ENCODE measurements around the gene CRLF2. TPM values are rescaled to one million over a fixed set of nuclear protein-coding genes. Genes with fewer than 3 reads are reported as not detected.
"Not testable (repeated sequence)": the region's sequence is repeated elsewhere in the genome, so short reads cannot be mapped to it uniquely, and the experiment has no call there.

Gene CRLF2, protein sequence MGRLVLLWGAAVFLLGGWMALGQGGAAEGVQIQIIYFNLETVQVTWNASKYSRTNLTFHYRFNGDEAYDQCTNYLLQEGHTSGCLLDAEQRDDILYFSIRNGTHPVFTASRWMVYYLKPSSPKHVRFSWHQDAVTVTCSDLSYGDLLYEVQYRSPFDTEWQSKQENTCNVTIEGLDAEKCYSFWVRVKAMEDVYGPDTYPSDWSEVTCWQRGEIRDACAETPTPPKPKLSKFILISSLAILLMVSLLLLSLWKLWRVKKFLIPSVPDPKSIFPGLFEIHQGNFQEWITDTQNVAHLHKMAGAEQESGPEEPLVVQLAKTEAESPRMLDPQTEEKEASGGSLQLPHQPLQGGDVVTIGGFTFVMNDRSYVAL
- 1.6 TPM for total RNA-seq
- not detected for polyA plus RNA-seq (ENCODE audit: insufficient read depth, low read depth, low replicate concordance)
- long read RNA-seq, donor 1 = 0 reads
- long read RNA-seq, donor 2 = 0 reads
- long read RNA-seq, donor 3, partial matches to known transcripts = 8 of 8 reads
- long read RNA-seq, donor 3, other reads (novel, unspliced or antisense) = 0 of 8 reads
- long read RNA-seq, donor 4 = 0 reads
- long read RNA-seq, donor 5 = 0 reads
- long read RNA-seq, donor 6 = 0 reads
- long read RNA-seq, donor 7 = 0 reads
- long read RNA-seq, donor 8 = 0 reads
- long read RNA-seq, donor 9 = 0 reads
- long read RNA-seq, donor 10 = 0 reads

DNA sequence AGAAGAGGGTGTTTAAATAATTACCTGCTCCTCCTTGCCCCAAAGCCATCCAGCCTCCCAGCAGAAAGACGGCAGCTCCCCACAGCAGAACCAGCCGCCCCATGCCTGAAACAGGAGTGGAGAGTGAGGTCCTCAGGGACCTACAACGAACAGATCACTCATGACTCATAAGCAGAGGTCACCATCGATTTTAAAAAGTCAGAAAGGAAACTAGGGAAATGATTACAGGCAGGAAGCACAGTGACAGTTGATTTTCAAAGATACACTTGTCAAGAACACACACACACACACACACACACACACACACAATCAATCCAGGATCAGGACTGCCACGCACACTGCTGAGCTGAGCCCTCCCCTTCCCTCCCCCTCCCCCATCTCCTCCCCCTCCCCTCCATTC is at the start of gene CRLF2:
TSS of gene CRLF2 (minus strand) at position 118 of the 400 bp plus-strand sequence. CDS start at position 103, 15 bp downstream.
- intact Hi-C loops (cut with DNase I) = no loop called here

DNA sequence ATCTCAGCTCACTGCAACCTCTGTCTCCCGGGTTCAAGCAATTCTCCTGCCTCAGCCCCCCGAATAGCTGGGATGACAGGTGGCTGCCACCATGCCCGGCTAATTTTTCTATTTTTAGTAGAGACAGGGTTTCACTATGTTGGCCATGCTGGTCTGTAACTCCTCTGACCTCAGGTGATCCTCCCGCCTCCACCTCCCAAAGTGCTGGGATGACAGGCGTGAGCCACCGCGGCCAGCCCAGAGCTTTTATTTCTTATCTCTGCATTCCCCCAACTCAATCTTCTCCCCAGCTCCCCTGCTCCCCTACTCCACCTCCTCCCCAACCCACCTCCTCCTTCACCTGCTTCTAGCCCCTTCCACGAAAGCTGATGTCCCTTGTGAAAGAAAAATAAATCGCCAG is 49.3 kb upstream of the CRLF2 start:
- H3K27ac ChIP-seq (ENCODE audit: low read depth in 2 of 2, low read length in 2 of 2); H3K27me3 ChIP-seq (ENCODE audit: control insufficient read depth, insufficient read depth, low read length); DNase-seq; H3K4me1 ChIP-seq (ENCODE audit: control insufficient read depth in 2 of 3, insufficient read depth in 2 of 3, low read depth in 1 of 3, low read length in 3 of 3); H3K4me3 ChIP-seq (ENCODE audit: low read length in 3 of 3); H3K9me3 ChIP-seq (ENCODE audit: control insufficient read depth in 2 of 3, insufficient read depth in 1 of 3, low read length in 3 of 3); H3K36me3 ChIP-seq (ENCODE audit: control insufficient read depth in 2 of 3, insufficient read depth in 3 of 3, low read length in 3 of 3); H3K9ac ChIP-seq (ENCODE audit: low read length in 3 of 3); intact Hi-C loops (cut with DNase I); FAIRE-seq: not testable (repeated sequence)

More for the DNA sequence above, at the start of gene CRLF2:
- Histone ChIP-seq H3K27ac (ENCODE audit: low read depth in 2 of 2, low read length in 2 of 2) (no peak within 1 kb of the TSS), H3K4me3 (ENCODE audit: low read length in 3 of 3) (no peak within 1 kb of the TSS), H3K4me1 (ENCODE audit: control insufficient read depth in 2 of 3, insufficient read depth in 2 of 3, low read depth in 1 of 3, low read length in 3 of 3) (no peaks in the 10 kb centered on the region), H3K9me3 (ENCODE audit: control insufficient read depth in 2 of 3, insufficient read depth in 1 of 3, low read length in 3 of 3) (no peaks in the 10 kb centered on the region), H3K9ac (ENCODE audit: low read length in 3 of 3) (no peak within 1 kb of the TSS), H3K36me3 (ENCODE audit: control insufficient read depth in 2 of 3, insufficient read depth in 3 of 3, low read length in 3 of 3) (no peaks in the 10 kb centered on the region), H3K27me3 (ENCODE audit: control insufficient read depth, insufficient read depth, low read length) (no peaks in the 10 kb centered on the region)
- TF ChIP-seq, protein P1, sequence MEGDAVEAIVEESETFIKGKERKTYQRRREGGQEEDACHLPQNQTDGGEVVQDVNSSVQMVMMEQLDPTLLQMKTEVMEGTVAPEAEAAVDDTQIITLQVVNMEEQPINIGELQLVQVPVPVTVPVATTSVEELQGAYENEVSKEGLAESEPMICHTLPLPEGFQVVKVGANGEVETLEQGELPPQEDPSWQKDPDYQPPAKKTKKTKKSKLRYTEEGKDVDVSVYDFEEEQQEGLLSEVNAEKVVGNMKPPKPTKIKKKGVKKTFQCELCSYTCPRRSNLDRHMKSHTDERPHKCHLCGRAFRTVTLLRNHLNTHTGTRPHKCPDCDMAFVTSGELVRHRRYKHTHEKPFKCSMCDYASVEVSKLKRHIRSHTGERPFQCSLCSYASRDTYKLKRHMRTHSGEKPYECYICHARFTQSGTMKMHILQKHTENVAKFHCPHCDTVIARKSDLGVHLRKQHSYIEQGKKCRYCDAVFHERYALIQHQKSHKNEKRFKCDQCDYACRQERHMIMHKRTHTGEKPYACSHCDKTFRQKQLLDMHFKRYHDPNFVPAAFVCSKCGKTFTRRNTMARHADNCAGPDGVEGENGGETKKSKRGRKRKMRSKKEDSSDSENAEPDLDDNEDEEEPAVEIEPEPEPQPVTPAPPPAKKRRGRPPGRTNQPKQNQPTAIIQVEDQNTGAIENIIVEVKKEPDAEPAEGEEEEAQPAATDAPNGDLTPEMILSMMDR (IDR thresholded peaks at IDR 0.05; ENCODE audit: borderline replicate concordance, extremely low read depth, insufficient read depth) = no peak
- FAIRE-seq (no peak), DNase-seq (peak in 1 of 5 donors; percentile 32)

DNA sequence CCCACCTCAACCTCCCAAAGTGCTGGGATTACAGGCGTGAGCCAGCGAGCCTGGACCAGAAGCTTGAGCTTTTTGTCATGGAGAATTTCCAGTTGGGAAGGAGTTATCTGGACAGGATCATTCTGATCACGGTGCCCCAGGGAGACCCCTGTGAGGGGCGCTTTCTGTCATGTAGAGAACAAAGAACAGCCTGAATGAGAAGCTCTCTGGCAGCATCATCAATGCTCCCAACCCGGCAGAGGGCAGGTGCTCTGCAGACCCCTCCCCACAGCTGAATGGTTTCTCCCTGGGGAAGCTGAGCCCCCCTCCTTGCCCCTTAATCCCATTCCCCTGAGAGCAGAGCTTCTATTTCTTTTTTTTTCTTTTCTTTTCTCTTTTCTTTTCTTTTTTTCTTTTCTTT is 48.8 kb upstream of the CRLF2 start:
- no peaks in the 10 kb centered on the region for H3K9me3 ChIP-seq (ENCODE audit: control insufficient read depth in 2 of 3, insufficient read depth in 1 of 3, low read length in 3 of 3)
- no peak overlapping the region for H3K4me3 ChIP-seq (ENCODE audit: low read length in 3 of 3)
- H3K27me3 ChIP-seq (ENCODE audit: control insufficient read depth, insufficient read depth, low read length) = no peaks in the 10 kb centered on the region
- DNase-seq (no peak), FAIRE-seq (no peak)
- no peaks in the 10 kb centered on the region for H3K36me3 ChIP-seq (ENCODE audit: control insufficient read depth in 2 of 3, insufficient read depth in 3 of 3, low read length in 3 of 3)
- TF ChIP-seq, protein P1 (IDR thresholded peaks at IDR 0.05; ENCODE audit: borderline replicate concordance, extremely low read depth, insufficient read depth) = no peak
- H3K27ac ChIP-seq (ENCODE audit: low read depth in 2 of 2, low read length in 2 of 2) = no peak overlapping the region
- H3K9ac ChIP-seq (ENCODE audit: low read length in 3 of 3) = no peak overlapping the region
- intact Hi-C loops (cut with DNase I) = no loop called here
- no peaks in the 10 kb centered on the region for H3K4me1 ChIP-seq (ENCODE audit: control insufficient read depth in 2 of 3, insufficient read depth in 2 of 3, low read depth in 1 of 3, low read length in 3 of 3)

DNA sequence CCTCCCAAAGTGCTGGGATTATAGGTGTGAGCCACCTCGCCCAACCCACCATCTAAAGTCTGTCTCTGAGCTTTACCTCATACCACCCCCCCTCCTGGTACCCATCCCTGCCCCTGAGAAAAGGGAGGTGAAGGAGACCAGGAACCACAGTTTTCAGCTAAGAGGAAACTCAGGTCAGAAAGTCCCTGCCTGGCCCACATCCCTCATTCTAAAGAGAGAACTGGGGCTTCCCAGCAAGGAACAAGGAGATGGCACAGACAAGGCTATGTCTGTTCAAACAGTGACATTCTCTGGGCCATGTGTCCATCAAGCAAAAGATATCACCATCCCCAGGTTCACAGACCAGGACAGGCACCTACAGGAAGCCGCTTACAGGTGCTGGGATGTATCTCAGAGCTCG is 40.4 kb upstream of the CRLF2 start:
- Histone ChIP-seq H3K27ac (ENCODE audit: low read depth in 2 of 2, low read length in 2 of 2) (no peak overlapping the region), H3K9me3 (ENCODE audit: control insufficient read depth in 2 of 3, insufficient read depth in 1 of 3, low read length in 3 of 3) (no peaks in the 10 kb centered on the region), H3K9ac (ENCODE audit: low read length in 3 of 3) (no peak overlapping the region), H3K27me3 (ENCODE audit: control insufficient read depth, insufficient read depth, low read length) (no peaks in the 10 kb centered on the region), H3K36me3 (ENCODE audit: control insufficient read depth in 2 of 3, insufficient read depth in 3 of 3, low read length in 3 of 3) (no peaks in the 10 kb centered on the region), H3K4me3 (ENCODE audit: low read length in 3 of 3) (no peak overlapping the region), H3K4me1 (ENCODE audit: control insufficient read depth in 2 of 3, insufficient read depth in 2 of 3, low read depth in 1 of 3, low read length in 3 of 3) (peaks cover 0 to 8% (median 0%) of the 10 kb centered on the region in 3 donors)
- intact Hi-C loops (cut with DNase I) = no loop called here
- no peak for FAIRE-seq
- TF ChIP-seq, protein P1 (IDR thresholded peaks at IDR 0.05; ENCODE audit: borderline replicate concordance, extremely low read depth, insufficient read depth) = no peak
- no peak for DNase-seq

Data from kidney (tissue), 22 donors.